GM19463 (cell line): ENCODE data around the gene GP9.

Source experiments
- ATAC-seq: cut with Tn5 transposase; IDR thresholded peaks from one replicate; pipeline ENCODE4 v1.9.1; 2021; ENCODE audit warnings: mild to moderate bottlenecking, moderate library complexity; ENCODE audit not compliant: unreplicated experiment

Gene GP9

GRCh38 chr3:129060276-129061022 is at the start of gene GP9:
Gene GP9, plus strand, starts transcription at chr3:129060779. Its CDS starts 961 bp downstream, at chr3:129061740.
- ATAC-seq: no peak

- no peak for ATAC-seq
Measured at GRCh38 chr3:129013491-129013891, 47.1 kb upstream of the GP9 start.

- no peak for ATAC-seq
Measured at GRCh38 chr3:129014148-129014547, 46.4 kb upstream of the GP9 start.

- ATAC-seq: no peak
Measured at GRCh38 chr3:129014793-129015345, 45.7 kb upstream of the GP9 start.

GRCh38 chr3:129015388-129016105 is 45.0 kb upstream of the GP9 start:
- no peak for ATAC-seq

- peak; percentile 46 for ATAC-seq
Measured at GRCh38 chr3:129016356-129016719, 44.2 kb upstream of the GP9 start.

GRCh38 chr3:129016720-129017483 is 43.7 kb upstream of the GP9 start:
- ATAC-seq: peak; percentile 74

- no peak for ATAC-seq
Measured at GRCh38 chr3:129017484-129017899, 43.1 kb upstream of the GP9 start.

- no peak for ATAC-seq
Measured at GRCh38 chr3:129018271-129018670, 42.3 kb upstream of the GP9 start.

- ATAC-seq: no peak
Measured at GRCh38 chr3:129018751-129019150, 41.8 kb upstream of the GP9 start.

- no peak for ATAC-seq
Measured at GRCh38 chr3:129019266-129019665, 41.3 kb upstream of the GP9 start.

- no peak for ATAC-seq
Measured at GRCh38 chr3:129020691-129021090, 39.9 kb upstream of the GP9 start.

GRCh38 chr3:129021140-129021551 is 39.4 kb upstream of the GP9 start:
- ATAC-seq: no peak

GRCh38 chr3:129022114-129023007 is 38.2 kb upstream of the GP9 start:
- no peak for ATAC-seq

GRCh38 chr3:129023008-129023358 is 37.6 kb upstream of the GP9 start:
- no peak for ATAC-seq

- no peak for ATAC-seq
Measured at GRCh38 chr3:129023909-129024308, 36.7 kb upstream of the GP9 start.

GRCh38 chr3:129025108-129025507 is 35.5 kb upstream of the GP9 start:
- ATAC-seq: no peak

GRCh38 chr3:129025691-129026435 is 34.7 kb upstream of the GP9 start:
- no peak for ATAC-seq

GRCh38 chr3:129026728-129027543 is 33.6 kb upstream of the GP9 start:
- ATAC-seq: peak; percentile 99
